CD14-positive monocyte (primary cell): ENCODE results near the gene CHAF1A. TPM values are rescaled to one million over a fixed set of nuclear protein-coding genes. Genes with fewer than 3 reads are reported as not detected.

Experiments
- DNase-seq, 3 donors: peaks; one replicate each; pipeline ENCODE4 v3.0.0-alpha.2; 2011 to 2022
- H2AFZ ChIP-seq: 2 replicates; pipeline ENCODE4 v1.6.0; 2012; ENCODE audit warnings: mild to moderate bottlenecking, low read depth, low read length, inconsistent platforms; ENCODE audit not compliant: insufficient read depth, poor library complexity, severe bottlenecking
- H3K27ac ChIP-seq, 2 donors: 1 replicate in 1 of 2; 2 replicates in 1 of 2; pipeline ENCODE4 v1.5.1; 2012 to 2013; ENCODE audit warnings: low read length in 2 of 2, control low read depth in 1 of 2, inconsistent platforms in 1 of 2, low read depth in 1 of 2, mild to moderate bottlenecking in 1 of 2
- H3K27me3 ChIP-seq, 2 donors: one replicate each; pipeline versions ENCODE4 v1.6.0 to v1.6.1; 2011 to 2013; ENCODE audit warnings: low read length in 2 of 2; ENCODE audit not compliant: control insufficient read depth in 2 of 2, insufficient read depth in 2 of 2
- H3K36me3 ChIP-seq, 2 donors: replicated peaks in 1 of 2; 1 replicate in 1 of 2; 2 replicates in 1 of 2; pipeline versions ENCODE4 v1.5.1 to v1.6.1; 2012 to 2013; ENCODE audit warnings: low read length in 2 of 2, control low read depth in 1 of 2, inconsistent platforms in 1 of 2, mild to moderate bottlenecking in 1 of 2; ENCODE audit not compliant: insufficient read depth in 2 of 2, control insufficient read depth in 1 of 2
- H3K4me1 ChIP-seq, 2 donors: 1 replicate in 1 of 2; 2 replicates in 1 of 2; pipeline versions ENCODE4 v1.5.1 to v1.6.1; 2012 to 2013; ENCODE audit warnings: low read length in 2 of 2, control low read depth in 1 of 2, inconsistent platforms in 1 of 2, mild to moderate bottlenecking in 1 of 2, moderate library complexity in 1 of 2; ENCODE audit not compliant: insufficient read depth in 2 of 2, control insufficient read depth in 1 of 2
- H3K4me2 ChIP-seq: replicated peaks from 2 replicates; pipeline ENCODE3; 2012; ENCODE audit warnings: low read length, moderate library complexity, mild to moderate bottlenecking; ENCODE audit not compliant: poor library complexity, severe bottlenecking; ENCODE audit errors: extremely low read depth
- H3K4me3 ChIP-seq, 3 experiments: fragments of 200-600 bp in 1 of 3; sonication (generic) in 1 of 3; replicated peaks in 1 of 3; 1 replicate in 2 of 3; 2 replicates in 1 of 3; pipeline ENCODE4 v1.5.1; 2011 to 2013; ENCODE audit warnings: low read length in 3 of 3, mild to moderate bottlenecking in 3 of 3, control low read depth in 2 of 3, low read depth in 2 of 3, inconsistent platforms in 1 of 3, moderate library complexity in 1 of 3
- H3K79me2 ChIP-seq: 2 replicates; pipeline ENCODE4 v1.6.0; 2012; ENCODE audit warnings: mild to moderate bottlenecking, control low read depth, inconsistent platforms, low read length, moderate library complexity; ENCODE audit not compliant: insufficient read depth
- H3K9ac ChIP-seq: 2 replicates; pipeline ENCODE4 v1.6.0; 2017; ENCODE audit warnings: low read length, mild to moderate bottlenecking; ENCODE audit not compliant: insufficient read depth, poor library complexity, severe bottlenecking
- H3K9me3 ChIP-seq, 2 donors: replicated peaks in 1 of 2; 1 replicate in 1 of 2; 2 replicates in 1 of 2; pipeline versions ENCODE4 v1.5.1 to v1.6.1; 2012 to 2013; ENCODE audit warnings: low read length in 2 of 2, control low read depth in 1 of 2; ENCODE audit not compliant: control insufficient read depth in 1 of 2, insufficient read depth in 1 of 2
- H4K20me1 ChIP-seq: 2 replicates; pipeline ENCODE4 v1.6.0; 2012; ENCODE audit warnings: mild to moderate bottlenecking, low read length, control low read depth, moderate library complexity; ENCODE audit not compliant: insufficient read depth
- H3K27ac Mint-ChIP-seq, 7 donors: one replicate each; pipeline ENCODE4 v1.8.0; 2020; ENCODE audit warnings: mild to moderate bottlenecking in 7 of 7, mixed read lengths in 7 of 7, moderate library complexity in 6 of 7, inconsistent platforms in 2 of 7
- H3K27me3 Mint-ChIP-seq, 3 donors: one replicate each; pipeline ENCODE4 v1.8.0; 2021 to 2022; ENCODE audit warnings: low read depth in 3 of 3, mild to moderate bottlenecking in 3 of 3, mixed read lengths in 3 of 3, moderate library complexity in 3 of 3, inconsistent platforms in 1 of 3
- H3K36me3 Mint-ChIP-seq, 2 donors: one replicate each; pipeline ENCODE4 v1.8.0; 2020; ENCODE audit warnings: mixed read lengths in 2 of 2, inconsistent platforms in 1 of 2, mild to moderate bottlenecking in 1 of 2
- H3K4me1 Mint-ChIP-seq: one replicate; pipeline ENCODE4 v1.8.0; 2020; ENCODE audit warnings: mild to moderate bottlenecking, mixed read lengths
- H3K4me3 Mint-ChIP-seq, 2 donors: one replicate each; pipeline ENCODE4 v1.8.0; 2020; ENCODE audit warnings: mild to moderate bottlenecking in 2 of 2, mixed read lengths in 2 of 2, moderate library complexity in 1 of 2
- H3K9me3 Mint-ChIP-seq, 7 donors: one replicate each; pipeline ENCODE4 v1.8.0; 2020 to 2022; ENCODE audit warnings: mixed read lengths in 7 of 7, mild to moderate bottlenecking in 6 of 7, moderate library complexity in 6 of 7, inconsistent platforms in 2 of 7
- WGBS: methylation state at CpG from one replicate; pipeline ENCODE4 v1.1.5; 2013; ENCODE audit warnings: missing lambda C conversion rate; ENCODE audit not compliant: insufficient coverage; 5-methylcytosine and 5-hydroxymethylcytosine counted together
- intact Hi-C, 2 donors: fragments of 100-400 bp; cut with micrococcal nuclease; formaldehyde crosslinking; loops; one replicate each; pipeline versions ENCODE4 v1.15.0 to v1.15.1; 2023
- polyA plus RNA-seq, 3 donors: library from polyadenylated mRNA; depleted of rRNA in 1 of 3; unstranded in 2 of 3; stranded (reverse) in 1 of 3; fragments of 300-500 nt in 2 of 3; fragments of >200 nt in 1 of 3; fragmentation: Illumina TruSeq in 2 of 3; gene quantifications; 1 replicate in 2 of 3; 2 replicates in 1 of 3; pipeline ENCODE4 v1.2.3, GENCODE V29; 2012 to 2021
- TF ChIP-seq, protein P1 (sequence below): fragments of 200-600 bp; IDR thresholded peaks from one replicate; pipeline ENCODE4 v1.8.0; 2022; ENCODE audit warnings: antibody characterized with exemption, mild to moderate bottlenecking

Gene CHAF1A
- polyA plus RNA-seq, 3 donors, result 4.4 to 26.4 (median 5.4) TPM

- no peak for DNase-seq
- H3K9ac ChIP-seq, result no peak overlapping the region
- H3K27ac Mint-ChIP-seq, result no peak overlapping the region
- H3K4me2 ChIP-seq, result no peak overlapping the region
- no peak overlapping the region for H3K27ac ChIP-seq
- TF ChIP-seq, protein P1, sequence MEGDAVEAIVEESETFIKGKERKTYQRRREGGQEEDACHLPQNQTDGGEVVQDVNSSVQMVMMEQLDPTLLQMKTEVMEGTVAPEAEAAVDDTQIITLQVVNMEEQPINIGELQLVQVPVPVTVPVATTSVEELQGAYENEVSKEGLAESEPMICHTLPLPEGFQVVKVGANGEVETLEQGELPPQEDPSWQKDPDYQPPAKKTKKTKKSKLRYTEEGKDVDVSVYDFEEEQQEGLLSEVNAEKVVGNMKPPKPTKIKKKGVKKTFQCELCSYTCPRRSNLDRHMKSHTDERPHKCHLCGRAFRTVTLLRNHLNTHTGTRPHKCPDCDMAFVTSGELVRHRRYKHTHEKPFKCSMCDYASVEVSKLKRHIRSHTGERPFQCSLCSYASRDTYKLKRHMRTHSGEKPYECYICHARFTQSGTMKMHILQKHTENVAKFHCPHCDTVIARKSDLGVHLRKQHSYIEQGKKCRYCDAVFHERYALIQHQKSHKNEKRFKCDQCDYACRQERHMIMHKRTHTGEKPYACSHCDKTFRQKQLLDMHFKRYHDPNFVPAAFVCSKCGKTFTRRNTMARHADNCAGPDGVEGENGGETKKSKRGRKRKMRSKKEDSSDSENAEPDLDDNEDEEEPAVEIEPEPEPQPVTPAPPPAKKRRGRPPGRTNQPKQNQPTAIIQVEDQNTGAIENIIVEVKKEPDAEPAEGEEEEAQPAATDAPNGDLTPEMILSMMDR, result no peak
- WGBS, result 86% methylated on average over 19 of the region's 22 CpGs
- no peak overlapping the region for H3K4me3 ChIP-seq
- peaks cover 80% of the 10 kb centered on the region for H4K20me1 ChIP-seq
- H3K4me3 Mint-ChIP-seq, result no peak overlapping the region
- no peaks in the 10 kb centered on the region for H3K27me3 Mint-ChIP-seq
- H3K9me3 ChIP-seq, result no peaks in the 10 kb centered on the region
- H2AFZ ChIP-seq, result no peak overlapping the region
- H3K79me2 ChIP-seq, result peaks cover 9% of the 10 kb centered on the region
- intact Hi-C loops, result no loop called here
- H3K36me3 ChIP-seq, result peaks cover 68 to 89% of the 10 kb centered on the region in 2 donors
- peaks cover 4% of the 10 kb centered on the region in 2 donors for H3K4me1 ChIP-seq
- H3K27me3 ChIP-seq, result no peaks in the 10 kb centered on the region
- peaks cover 55 to 92% of the 10 kb centered on the region in 2 donors for H3K36me3 Mint-ChIP-seq
- H3K9me3 Mint-ChIP-seq, result no peaks in the 10 kb centered on the region
- H3K4me1 Mint-ChIP-seq, result peaks cover 5% of the 10 kb centered on the region
These were observed 39.5 kb upstream of the CHAF1A start for GRCh38 chr19:4362831-4363545.

DNA sequence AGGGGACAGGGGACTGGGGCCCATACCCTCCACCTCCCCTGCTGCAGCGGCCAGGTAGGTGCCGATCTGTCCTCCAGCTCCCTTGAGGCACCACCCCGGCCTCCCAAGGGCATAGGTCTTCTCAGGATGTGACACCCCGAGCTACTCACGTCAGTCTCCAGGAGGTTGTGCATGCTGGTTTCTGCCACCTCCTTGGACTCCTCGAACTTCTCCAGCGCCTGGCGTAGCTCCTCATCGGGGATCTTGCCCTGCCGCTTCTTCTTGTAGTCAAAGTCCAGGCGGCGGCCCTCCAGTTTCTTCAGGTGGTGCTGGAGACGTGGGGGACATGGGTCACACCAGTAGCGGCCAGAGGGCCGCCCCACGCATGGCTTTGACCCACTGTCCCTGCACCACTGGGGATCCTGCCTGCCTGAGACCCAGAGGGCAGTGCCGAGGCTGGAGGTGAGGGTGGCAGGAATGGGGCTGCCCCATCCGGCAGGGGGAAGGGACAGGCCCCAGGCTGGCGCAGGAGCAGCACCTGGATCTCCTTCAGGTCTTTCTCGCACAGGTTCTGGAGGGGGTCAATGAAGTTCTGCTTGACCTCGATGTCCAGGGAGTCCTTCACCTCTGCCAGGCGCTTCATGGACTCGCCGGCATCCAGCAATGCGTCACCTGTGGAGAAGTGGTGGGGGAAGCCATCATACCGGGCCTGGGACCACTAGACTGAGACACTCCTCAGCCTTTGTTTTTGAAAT, 38.7 kb upstream of the CHAF1A start:
- TF ChIP-seq, protein P1, result no peak
- Histone ChIP-seq H3K4me2 (no peak overlapping the region), H3K9ac (no peak overlapping the region), H3K9me3 (no peaks in the 10 kb centered on the region), H3K27me3 (no peaks in the 10 kb centered on the region), H3K4me1 (peaks cover 11 to 12% of the 10 kb centered on the region in 2 donors), H3K79me2 (peaks cover 16% of the 10 kb centered on the region), H3K36me3 (peaks cover 64 to 82% of the 10 kb centered on the region in 2 donors), H3K4me3 (no peak overlapping the region), H2AFZ (no peak overlapping the region), H4K20me1 (peaks cover 85% of the 10 kb centered on the region), H3K27ac (no peak overlapping the region)
- peaks cover 12% of the 10 kb centered on the region for H3K4me1 Mint-ChIP-seq
- no peak for DNase-seq
- H3K9me3 Mint-ChIP-seq, result no peaks in the 10 kb centered on the region
- H3K36me3 Mint-ChIP-seq, result peaks cover 56 to 86% of the 10 kb centered on the region in 2 donors
- H3K4me3 Mint-ChIP-seq, result no peak overlapping the region
- H3K27ac Mint-ChIP-seq, result no peak overlapping the region
- H3K27me3 Mint-ChIP-seq, result no peaks in the 10 kb centered on the region
- 93% methylated on average over 26 of the region's 26 CpGs for WGBS
- intact Hi-C loops, result no loop called here
